RWPE1 (cell line): Measurements from ENCODE around the gene CREB5.

Source experiments
- CTCF ChIA-PET: fragments of 350-600 bp; sonication (Branson Sonifier 250); formaldehyde crosslinking; extraction: SDS; loops from one replicate; lab custom pipeline; 2021; lab: Yijun Ruan, JAX
- POLR2A ChIA-PET: fragments of 400-600 bp; formaldehyde crosslinking; extraction: SDS; loops from one replicate; lab custom pipeline; 2020; ENCODE audit warnings: antibody characterized with exemption; ENCODE audit not compliant: low non-redundant PET; lab: Yijun Ruan, JAX
- DNase-seq: peaks from one replicate; pipeline ENCODE4 v3.0.0; 2012; ENCODE audit warnings: low spot score
- H3K27ac ChIP-seq: fragments of 450-650 bp; 2 replicates; pipeline ENCODE4 v1.5.1; 2017
- TF ChIP-seq, protein P1 (sequence below): fragments of 450-650 bp; conservative IDR thresholded peaks from 2 replicates; pipeline ENCODE4 v1.5.1; 2017; ENCODE audit warnings: low read depth, mild to moderate bottlenecking

CREB5 gene

DNA sequence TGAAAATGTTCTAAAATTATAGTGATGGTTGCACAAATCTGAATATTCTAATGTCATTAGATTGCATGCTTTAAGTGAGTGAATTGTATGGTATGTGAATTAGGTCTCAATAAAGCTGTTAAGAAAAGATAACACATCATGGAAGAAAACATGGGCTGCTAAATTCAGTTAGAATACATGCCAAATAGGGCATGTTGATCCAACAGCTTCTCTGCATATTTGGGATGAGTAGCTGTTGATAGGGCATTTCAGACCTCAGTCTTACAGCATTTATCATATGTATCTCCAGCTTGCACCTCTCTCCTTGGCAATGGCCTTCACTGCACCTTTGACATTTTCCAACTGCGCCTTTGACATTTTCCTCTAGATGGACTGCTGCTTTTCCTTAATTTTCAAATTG is 13.2 kb downstream of the CREB5 start:
- DNase-seq = no peak
- TF ChIP-seq, protein P1, sequence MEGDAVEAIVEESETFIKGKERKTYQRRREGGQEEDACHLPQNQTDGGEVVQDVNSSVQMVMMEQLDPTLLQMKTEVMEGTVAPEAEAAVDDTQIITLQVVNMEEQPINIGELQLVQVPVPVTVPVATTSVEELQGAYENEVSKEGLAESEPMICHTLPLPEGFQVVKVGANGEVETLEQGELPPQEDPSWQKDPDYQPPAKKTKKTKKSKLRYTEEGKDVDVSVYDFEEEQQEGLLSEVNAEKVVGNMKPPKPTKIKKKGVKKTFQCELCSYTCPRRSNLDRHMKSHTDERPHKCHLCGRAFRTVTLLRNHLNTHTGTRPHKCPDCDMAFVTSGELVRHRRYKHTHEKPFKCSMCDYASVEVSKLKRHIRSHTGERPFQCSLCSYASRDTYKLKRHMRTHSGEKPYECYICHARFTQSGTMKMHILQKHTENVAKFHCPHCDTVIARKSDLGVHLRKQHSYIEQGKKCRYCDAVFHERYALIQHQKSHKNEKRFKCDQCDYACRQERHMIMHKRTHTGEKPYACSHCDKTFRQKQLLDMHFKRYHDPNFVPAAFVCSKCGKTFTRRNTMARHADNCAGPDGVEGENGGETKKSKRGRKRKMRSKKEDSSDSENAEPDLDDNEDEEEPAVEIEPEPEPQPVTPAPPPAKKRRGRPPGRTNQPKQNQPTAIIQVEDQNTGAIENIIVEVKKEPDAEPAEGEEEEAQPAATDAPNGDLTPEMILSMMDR = no peak
- ChIA-PET POLR2A (no interaction called here), CTCF (no interaction called here)
- no peak overlapping the region for H3K27ac ChIP-seq

DNA sequence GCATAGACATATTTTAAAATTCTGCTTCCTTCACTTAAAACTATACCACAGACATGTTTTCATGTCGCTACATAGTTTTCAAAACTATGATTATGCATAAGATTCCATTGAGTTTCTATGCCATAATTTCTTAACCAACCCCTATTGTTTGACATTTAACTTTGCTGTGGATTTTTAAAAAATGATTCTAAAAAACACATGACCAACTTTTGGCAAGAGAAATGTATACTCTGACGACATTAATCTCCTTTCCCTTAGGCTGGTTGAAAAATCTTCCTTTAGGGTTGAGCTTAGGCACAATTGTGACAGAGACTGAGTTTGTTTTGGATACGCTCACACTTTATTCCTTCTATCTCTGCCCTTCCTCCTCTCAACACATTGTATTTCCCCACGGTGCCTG is 14.9 kb downstream of the CREB5 start:
- TF ChIP-seq, protein P1 = no peak
- ChIA-PET POLR2A (no interaction called here), CTCF (no interaction called here)
- no peak for DNase-seq
- H3K27ac ChIP-seq = no peak overlapping the region

DNA sequence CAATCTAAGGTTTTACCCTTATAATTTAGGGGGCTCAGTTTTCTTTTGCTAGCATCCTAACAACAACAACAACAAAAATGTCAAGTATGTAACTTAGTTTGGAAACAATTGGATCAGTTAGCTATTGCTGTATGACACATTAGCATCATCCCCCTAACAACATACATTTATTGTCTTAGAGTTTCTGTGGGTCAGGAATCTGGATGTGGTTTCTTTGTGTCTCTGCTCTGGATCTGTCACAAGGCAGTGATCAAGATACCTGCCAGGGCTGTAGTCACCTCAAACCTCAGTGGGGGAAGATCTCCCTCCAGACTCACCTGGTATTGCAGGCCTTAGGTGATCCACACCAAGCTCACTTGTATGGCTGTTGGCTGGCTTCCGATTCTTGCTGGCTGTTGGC is 18.3 kb downstream of the CREB5 start:
- DNase-seq = no peak
- ChIA-PET POLR2A (no interaction called here), CTCF (no interaction called here)
- H3K27ac ChIP-seq = no peak overlapping the region
- TF ChIP-seq, protein P1 = no peak

DNA sequence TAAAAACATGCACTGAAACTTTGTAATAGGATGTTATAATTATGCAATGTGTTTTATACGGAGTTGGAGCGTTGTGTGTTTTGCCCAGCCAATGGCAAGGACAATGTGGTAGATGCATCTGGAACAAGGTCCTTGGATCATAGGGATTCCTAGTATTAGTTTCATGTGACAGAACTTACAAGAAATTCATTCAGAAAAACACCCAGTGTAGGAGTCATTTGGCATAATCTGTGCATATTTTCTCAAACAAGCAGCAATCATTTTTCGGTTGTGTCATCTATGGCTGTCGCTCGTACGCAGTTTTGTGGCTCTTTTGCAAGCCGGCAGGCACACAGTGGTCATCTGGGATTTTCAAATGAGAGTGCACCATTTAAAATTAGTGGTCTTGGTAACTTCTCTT is 19.8 kb downstream of the CREB5 start:
- CTCF ChIA-PET = no interaction called here
- TF ChIP-seq, protein P1 = no peak
- POLR2A ChIA-PET = no interaction called here

GRCh38 chr7:28433039-28433438 is 20.7 kb downstream of the CREB5 start:
- ChIA-PET CTCF (no interaction called here), POLR2A (no interaction called here)
- TF ChIP-seq, protein P1 = no peak
- no peak overlapping the region for H3K27ac ChIP-seq
- DNase-seq = no peak

More for the DNA sequence above, 19.8 kb downstream of the CREB5 start:
- no peak for DNase-seq
- H3K27ac ChIP-seq = no peak overlapping the region

DNA sequence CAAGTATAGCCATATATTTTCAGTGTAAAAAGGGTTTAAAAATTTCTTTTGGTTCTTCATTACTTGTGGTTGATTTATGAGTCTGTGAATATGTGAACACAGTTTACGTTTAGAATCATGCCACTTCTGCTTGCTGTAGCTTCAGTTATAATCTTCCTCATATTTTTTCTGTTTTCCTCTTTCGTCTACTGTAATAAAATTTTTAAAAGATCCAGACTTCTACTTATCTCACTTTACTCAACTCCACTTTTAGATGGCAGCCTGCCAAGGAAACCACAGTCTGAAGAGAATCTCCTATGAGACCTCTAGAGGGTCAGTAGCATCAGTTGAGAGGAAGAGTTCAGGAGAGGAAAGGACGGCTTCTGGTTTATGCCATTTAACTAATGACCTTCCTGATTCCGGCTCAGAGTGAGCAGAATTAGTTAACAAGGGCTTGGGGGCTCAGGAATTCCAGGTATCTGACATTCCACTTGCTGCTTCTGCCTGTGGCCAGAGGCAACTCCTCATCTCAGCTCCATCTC is 21.4 kb downstream of the CREB5 start:
- CTCF ChIA-PET = no interaction called here
- H3K27ac ChIP-seq = no peak overlapping the region
- DNase-seq = no peak
- POLR2A ChIA-PET = no interaction called here
- TF ChIP-seq, protein P1 = no peak
